HepG2 (cell line): ENCODE measurements around the gene RABEPK. TPM values are rescaled to one million over a fixed set of nuclear protein-coding genes. Genes with fewer than 3 reads are reported as not detected.

Experiments
- AKAP8 ChIP-seq: sonication (generic); formaldehyde crosslinking; IDR thresholded peaks from 2 replicates; pipeline ENCODE4 v1.5.1; 2020; ENCODE audit warnings: mild to moderate bottlenecking, missing genetic modification reagents
- ARNTL ChIP-seq: sonication (generic); formaldehyde crosslinking; IDR thresholded peaks from 2 replicates; pipeline ENCODE4 v1.4.0; 2020; ENCODE audit warnings: mild to moderate bottlenecking, missing genetic modification reagents
- ATM ChIP-seq: fragments of 450-650 bp; IDR thresholded peaks from 2 replicates; pipeline ENCODE4 v1.7.1; 2017; ENCODE audit warnings: mild to moderate bottlenecking, borderline replicate concordance
- BHLHE40 ChIP-seq: IDR thresholded peaks from 2 replicates; pipeline ENCODE4 v1.6.1; 2011; ENCODE audit warnings: low read length, improper control_type of control experiment
- IRF9 ChIP-seq: sonication (generic); formaldehyde crosslinking; IDR thresholded peaks from 2 replicates; pipeline ENCODE4 v1.8.0; 2022; ENCODE audit warnings: missing genetic modification reagents, mild to moderate bottlenecking, borderline replicate concordance
- KLF11 ChIP-seq: IDR thresholded peaks from 2 replicates; pipeline ENCODE4 v1.6.1; 2016; ENCODE audit warnings: missing compliant biosample characterization
- NFIC ChIP-seq: IDR thresholded peaks from 2 replicates; pipeline ENCODE4 v1.6.1; 2012; ENCODE audit warnings: mild to moderate bottlenecking, low read length, inconsistent platforms
- NFYC ChIP-seq: IDR thresholded peaks from 2 replicates; pipeline ENCODE4 v1.6.1; 2016; ENCODE audit warnings: missing genetic modification reagents, missing compliant biosample characterization
- PCBP1 ChIP-seq: fragments of 200-400 bp; formaldehyde crosslinking; IDR thresholded peaks from 2 replicates; pipeline ENCODE4 v1.6.1; 2017; ENCODE audit warnings: mild to moderate bottlenecking, low read depth, low read length, borderline replicate concordance
- PHF20 ChIP-seq: sonication (generic); formaldehyde crosslinking; IDR thresholded peaks from 2 replicates; pipeline ENCODE4 v1.5.0; 2020; ENCODE audit warnings: mild to moderate bottlenecking, missing genetic modification reagents
- RXRB ChIP-seq: IDR thresholded peaks from 2 replicates; pipeline ENCODE4 v1.6.1; 2016; ENCODE audit warnings: borderline replicate concordance, missing genetic modification reagents, missing compliant biosample characterization
- TEAD2 ChIP-seq: sonication (generic); formaldehyde crosslinking; IDR thresholded peaks from 2 replicates; pipeline ENCODE4 v1.9.0; 2021; ENCODE audit warnings: missing genetic modification reagents
- TGIF2 ChIP-seq: IDR thresholded peaks from 2 replicates; pipeline ENCODE4 v1.6.1; 2016; ENCODE audit warnings: control low read depth, missing compliant biosample characterization
- TIGD3 ChIP-seq: sonication (generic); formaldehyde crosslinking; IDR thresholded peaks from 2 replicates; pipeline ENCODE4 v1.5.1; 2020; ENCODE audit warnings: mild to moderate bottlenecking, missing genetic modification reagents, borderline replicate concordance
- ZBTB20 ChIP-seq: sonication (generic); formaldehyde crosslinking; IDR thresholded peaks from 2 replicates; pipeline ENCODE4 v1.8.1; 2023; ENCODE audit warnings: missing genetic modification reagents, low read depth, mild to moderate bottlenecking, borderline replicate concordance
- ZNF407 ChIP-seq: sonication (generic); formaldehyde crosslinking; IDR thresholded peaks from one replicate; pipeline ENCODE4 v1.5.1; 2020; ENCODE audit warnings: mild to moderate bottlenecking, missing genetic modification reagents; ENCODE audit errors: not compliant biosample characterization
- ZNF550 ChIP-seq: sonication (generic); formaldehyde crosslinking; IDR thresholded peaks from 2 replicates; pipeline ENCODE4 v1.4.0; 2020; ENCODE audit warnings: mild to moderate bottlenecking, missing genetic modification reagents, borderline replicate concordance
- ZNF660 ChIP-seq: sonication (generic); formaldehyde crosslinking; IDR thresholded peaks from 2 replicates; pipeline ENCODE4 v1.5.1; 2020; ENCODE audit warnings: mild to moderate bottlenecking, low read depth, missing genetic modification reagents, borderline replicate concordance
- ZNF709 ChIP-seq: sonication (generic); formaldehyde crosslinking; IDR thresholded peaks from 2 replicates; pipeline ENCODE4 v1.5.0; 2020; ENCODE audit warnings: mild to moderate bottlenecking, missing genetic modification reagents
- polyA plus RNA-seq, 8 experiments: library from polyadenylated mRNA; depleted of rRNA in 3 of 8; stranded (reverse) in 7 of 8; unstranded in 1 of 8; fragments of >200 nt; fragmentation: Illumina TruSeq in 4 of 8; extraction: Trizol in 4 of 8; gene quantifications; 2 replicates each; pipeline versions ENCODE4 v1.2.1 to v1.2.3, GENCODE V29; 2011 to 2016; ENCODE audit warnings: low read depth in 4 of 8, missing spikeins in 1 of 8, mixed read lengths in 1 of 8; ENCODE audit not compliant: insufficient read depth in 1 of 8
- total RNA-seq, 5 experiments: library from RNA; depleted of rRNA; stranded (reverse); fragments of >200 nt; fragmentation: Illumina TruSeq; extraction: Trizol; gene quantifications; 2 replicates each; pipeline ENCODE4 v1.2.3, GENCODE V29; 2016; ENCODE audit warnings: low read depth in 1 of 5

Gene RABEPK
- total and polyA plus RNA-seq, 2 of the 13 experiments (the other 11 are each of a cell fraction or from before 2014, with no cell fraction given): 75.5 to 90.0 TPM

GRCh38 chr9:125241000-125241862, 40.9 kb downstream of the RABEPK start, which contains the start of gene HSPA5 (continued):
- TF ChIP-seq ZNF660 (CRISPR knock-in tag): no peak
- no peak for TF ChIP-seq ARNTL (CRISPR knock-in tag)
- TF ChIP-seq NFIC: peak; percentile 30; the same call in 1 of the 2 replicates
- no peak for TF ChIP-seq PCBP1
- peak; percentile 45 for TF ChIP-seq RXRB
- TF ChIP-seq ZNF407 (CRISPR knock-in tag): peak; percentile 77
- TF ChIP-seq BHLHE40: peak; percentile 5; the same call in 1 of the 2 replicates
- TF ChIP-seq IRF9 (CRISPR knock-in tag): peak; percentile 91
- no peak; the same call in 1 of the 2 replicates for TF ChIP-seq ZNF709 (CRISPR knock-in tag)
- peak; percentile 94 for TF ChIP-seq NFYC (CRISPR knock-in tag)
- TF ChIP-seq AKAP8: no peak
- no peak for TF ChIP-seq TEAD2 (CRISPR knock-in tag)
- no peak for TF ChIP-seq TIGD3 (CRISPR knock-in tag)
- TF ChIP-seq ZNF550 (CRISPR knock-in tag): no peak
- 0 out of 2 replicates have a peak, but pooled peaks have one; percentile 15 for TF ChIP-seq TGIF2 (CRISPR knock-in tag)
- peak; percentile 58 for TF ChIP-seq ZBTB20 (CRISPR knock-in tag)
- TF ChIP-seq PHF20: peak; percentile 83
- TF ChIP-seq KLF11 (CRISPR knock-in tag): peak; percentile 81
- no peak for TF ChIP-seq ATM
